Measurements from ENCODE around the gene FAM219A. TPM values are rescaled to one million over a fixed set of nuclear protein-coding genes. Genes with fewer than 3 reads are reported as not detected.

The FAM219A gene
- total RNA-seq, 1 experiment from 2014 or later = 14.7 TPM

- H3K27me3 Mint-ChIP-seq (ENCODE audit: insufficient read depth, unreplicated experiment) = no peaks in the 10 kb centered on the region
- POLR2A ChIA-PET = no interaction called here
- Histone ChIP-seq H3K27me3 (replicated peaks; ENCODE audit: control insufficient read depth, insufficient read depth, low read length) (no peaks in the 10 kb centered on the region), H3K4me3 (ENCODE audit: low read depth, low read length) (peak overlapping the region; percentile 55), H3K36me3 (ENCODE audit: control insufficient read depth, insufficient read depth, low read length) (no peaks in the 10 kb centered on the region), H3K9me3 (no peaks in the 10 kb centered on the region), H3K4me1 (no peaks in the 10 kb centered on the region; the same call in 1 of the 2 replicates)
- H3K4me1 Mint-ChIP-seq (ENCODE audit: low read depth, unreplicated experiment) = peaks cover 16% of the 10 kb centered on the region
- BruUV-seq (replicated peaks) = no TSS peak
- H3K4me3 Mint-ChIP-seq (ENCODE audit: unreplicated experiment) = peak overlapping the region; percentile 81
- intact Hi-C loops (cut with micrococcal nuclease; ENCODE audit: unreplicated experiment) = loop anchor here (1.0 to 2.0 kb wide), 3 partner anchors 27 to 81 kb away; partner anchors contain the start of gene MYORG
- peak in 1 of 2 experiments; percentile 23 for DNase-seq
- no peaks in the 10 kb centered on the region for H3K9me3 Mint-ChIP-seq (ENCODE audit: unreplicated experiment)
- CTCF ChIA-PET = interaction anchor here (1.5 kb wide), 1 partner anchor 54 kb away, joined by 9 read pairs; no protein-coding TSS in a partner anchor
- H3K36me3 Mint-ChIP-seq (ENCODE audit: insufficient read depth, unreplicated experiment) = peaks cover 8% of the 10 kb centered on the region
- peak overlapping the region; percentile 73 for H3K27ac Mint-ChIP-seq (ENCODE audit: unreplicated experiment)
- TF ChIP-seq, protein P1, sequence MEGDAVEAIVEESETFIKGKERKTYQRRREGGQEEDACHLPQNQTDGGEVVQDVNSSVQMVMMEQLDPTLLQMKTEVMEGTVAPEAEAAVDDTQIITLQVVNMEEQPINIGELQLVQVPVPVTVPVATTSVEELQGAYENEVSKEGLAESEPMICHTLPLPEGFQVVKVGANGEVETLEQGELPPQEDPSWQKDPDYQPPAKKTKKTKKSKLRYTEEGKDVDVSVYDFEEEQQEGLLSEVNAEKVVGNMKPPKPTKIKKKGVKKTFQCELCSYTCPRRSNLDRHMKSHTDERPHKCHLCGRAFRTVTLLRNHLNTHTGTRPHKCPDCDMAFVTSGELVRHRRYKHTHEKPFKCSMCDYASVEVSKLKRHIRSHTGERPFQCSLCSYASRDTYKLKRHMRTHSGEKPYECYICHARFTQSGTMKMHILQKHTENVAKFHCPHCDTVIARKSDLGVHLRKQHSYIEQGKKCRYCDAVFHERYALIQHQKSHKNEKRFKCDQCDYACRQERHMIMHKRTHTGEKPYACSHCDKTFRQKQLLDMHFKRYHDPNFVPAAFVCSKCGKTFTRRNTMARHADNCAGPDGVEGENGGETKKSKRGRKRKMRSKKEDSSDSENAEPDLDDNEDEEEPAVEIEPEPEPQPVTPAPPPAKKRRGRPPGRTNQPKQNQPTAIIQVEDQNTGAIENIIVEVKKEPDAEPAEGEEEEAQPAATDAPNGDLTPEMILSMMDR (IDR thresholded peaks at IDR 0.05; ENCODE audit: insufficient read depth in 1 of 2, low read depth in 1 of 2, low read length in 1 of 2, severe bottlenecking in 1 of 2, unreplicated experiment in 1 of 2) = no peak
These were observed 931 bp downstream of the FAM219A start for GRCh38 chr9:34457266-34458012.

DNA sequence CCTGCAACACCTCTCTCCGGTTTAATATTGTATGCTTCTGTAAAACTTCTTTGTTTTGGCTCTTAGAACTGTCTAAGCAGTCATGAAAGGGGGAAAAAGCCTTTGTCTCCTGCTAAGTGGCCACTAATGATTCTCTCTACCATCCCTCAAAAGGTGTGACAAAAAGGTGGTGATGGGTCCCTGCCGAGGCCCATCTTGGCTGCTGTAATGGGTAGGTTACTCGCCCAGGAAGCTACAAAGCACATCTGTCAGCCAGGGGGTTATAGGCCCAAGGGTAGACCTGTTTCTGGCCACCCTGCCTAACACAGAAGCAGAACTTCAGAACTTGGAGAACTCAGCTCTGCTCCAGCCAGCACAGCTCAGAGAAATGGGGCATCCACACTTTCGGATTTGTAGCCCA is 1.6 kb downstream of the FAM219A start:
- CTCF ChIA-PET = no interaction called here
- Histone ChIP-seq H3K4me1 (no peaks in the 10 kb centered on the region; the same call in 1 of the 2 replicates), H3K36me3 (ENCODE audit: control insufficient read depth, insufficient read depth, low read length) (no peaks in the 10 kb centered on the region), H3K4me3 (ENCODE audit: low read depth, low read length) (no peak overlapping the region), H3K27me3 (replicated peaks; ENCODE audit: control insufficient read depth, insufficient read depth, low read length) (no peaks in the 10 kb centered on the region), H3K9me3 (no peaks in the 10 kb centered on the region)
- peaks cover 8% of the 10 kb centered on the region for H3K36me3 Mint-ChIP-seq (ENCODE audit: insufficient read depth, unreplicated experiment)
- no peaks in the 10 kb centered on the region for H3K9me3 Mint-ChIP-seq (ENCODE audit: unreplicated experiment)
- no peak overlapping the region for H3K27ac Mint-ChIP-seq (ENCODE audit: unreplicated experiment)
- DNase-seq = no peak
- H3K27me3 Mint-ChIP-seq (ENCODE audit: insufficient read depth, unreplicated experiment) = no peaks in the 10 kb centered on the region
- POLR2A ChIA-PET = no interaction called here
- H3K4me3 Mint-ChIP-seq (ENCODE audit: unreplicated experiment) = peak overlapping the region; percentile 81
- peaks cover 16% of the 10 kb centered on the region for H3K4me1 Mint-ChIP-seq (ENCODE audit: low read depth, unreplicated experiment)
- BruUV-seq (replicated peaks) = TSS peak; percentile 25
- TF ChIP-seq, protein P1 (IDR thresholded peaks at IDR 0.05; ENCODE audit: insufficient read depth in 1 of 2, low read depth in 1 of 2, low read length in 1 of 2, severe bottlenecking in 1 of 2, unreplicated experiment in 1 of 2) = no peak
- intact Hi-C loops (cut with micrococcal nuclease; ENCODE audit: unreplicated experiment) = no loop called here

DNA sequence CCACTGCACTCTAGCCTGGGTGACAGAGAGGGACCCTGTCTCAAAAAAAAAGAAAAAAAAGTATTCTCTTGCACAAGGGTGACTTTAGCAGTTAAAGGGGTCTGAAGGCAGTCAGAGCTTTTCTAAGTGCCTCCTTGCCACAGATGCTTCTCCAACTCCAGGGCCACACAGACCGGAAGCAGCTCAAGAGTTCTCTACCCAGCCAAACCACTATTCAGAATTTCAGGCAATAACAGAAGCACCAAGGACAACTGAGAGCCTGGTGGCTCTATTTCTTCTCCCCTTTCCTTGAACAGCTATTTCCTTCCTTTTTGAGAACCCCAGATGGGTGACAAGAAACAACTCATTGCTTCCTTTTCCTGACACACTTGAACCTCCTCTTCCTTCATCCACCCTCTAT is 2.2 kb downstream of the FAM219A start:
- Mint-ChIP-seq H3K36me3 (ENCODE audit: insufficient read depth, unreplicated experiment) (peaks cover 8% of the 10 kb centered on the region), H3K4me3 (ENCODE audit: unreplicated experiment) (no peak overlapping the region), H3K9me3 (ENCODE audit: unreplicated experiment) (no peaks in the 10 kb centered on the region), H3K27me3 (ENCODE audit: insufficient read depth, unreplicated experiment) (no peaks in the 10 kb centered on the region), H3K27ac (ENCODE audit: unreplicated experiment) (no peak overlapping the region), H3K4me1 (ENCODE audit: low read depth, unreplicated experiment) (peaks cover 21% of the 10 kb centered on the region)
- POLR2A ChIA-PET = no interaction called here
- intact Hi-C loops (cut with micrococcal nuclease; ENCODE audit: unreplicated experiment) = no loop called here
- DNase-seq = no peak
- no peaks in the 10 kb centered on the region; the same call in 1 of the 2 replicates for H3K4me1 ChIP-seq
- no TSS peak for BruUV-seq (replicated peaks)
- H3K36me3 ChIP-seq (ENCODE audit: control insufficient read depth, insufficient read depth, low read length) = no peaks in the 10 kb centered on the region
- H3K4me3 ChIP-seq (ENCODE audit: low read depth, low read length) = no peak overlapping the region
- CTCF ChIA-PET = no interaction called here
- H3K9me3 ChIP-seq = no peaks in the 10 kb centered on the region
- no peaks in the 10 kb centered on the region for H3K27me3 ChIP-seq (replicated peaks; ENCODE audit: control insufficient read depth, insufficient read depth, low read length)
- TF ChIP-seq, protein P1 (IDR thresholded peaks at IDR 0.05; ENCODE audit: insufficient read depth in 1 of 2, low read depth in 1 of 2, low read length in 1 of 2, severe bottlenecking in 1 of 2, unreplicated experiment in 1 of 2) = no peak

Data from Caco-2 (cell line).